ENCODE data around the gene TACR1.

TACR1 gene

DNA sequence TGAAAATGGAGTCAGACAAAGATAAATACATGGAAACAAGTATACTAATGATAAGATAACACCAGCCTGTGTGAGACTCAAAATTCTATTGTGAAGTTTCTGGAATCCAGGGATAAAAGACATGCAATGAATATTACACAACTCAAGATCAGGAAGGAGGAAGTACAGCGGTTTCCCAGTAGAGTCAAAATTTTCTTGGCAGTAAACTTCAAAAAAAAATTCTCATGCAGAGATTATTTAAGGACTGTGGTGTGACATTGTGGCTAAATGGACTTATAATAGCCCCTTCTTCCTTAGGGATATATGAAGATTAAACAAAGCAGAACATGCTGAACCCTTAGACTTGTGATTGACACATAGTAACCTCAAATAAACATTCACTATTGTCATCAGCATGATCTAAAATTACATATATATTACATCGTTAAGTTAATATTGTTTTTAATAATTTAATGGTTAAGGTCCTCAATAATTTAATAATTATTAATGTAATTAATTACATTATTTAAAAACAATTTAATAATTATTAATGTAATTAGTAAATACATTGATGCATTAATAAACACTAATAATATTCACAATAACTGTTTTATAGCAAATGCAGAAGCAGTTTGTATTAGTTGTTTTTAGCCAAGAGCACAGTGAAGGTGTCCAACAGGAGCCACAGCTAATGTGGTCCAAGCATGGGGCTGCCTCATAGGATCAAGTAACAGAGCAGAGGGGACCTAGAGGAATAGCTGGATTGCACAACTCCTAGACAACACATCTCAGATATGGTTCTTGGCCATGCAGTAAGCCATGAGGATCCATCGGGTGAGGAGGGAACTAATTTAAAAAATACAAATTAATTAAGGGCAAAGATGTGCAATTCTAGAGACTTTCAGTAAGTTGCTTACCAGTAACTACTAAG is 163.6 kb downstream of the TACR1 start:
- no peak for DNase-seq (ENCODE audit: extremely low spot score)
- ChIA-PET POLR2A (no interaction called here), CTCF (no interaction called here)
- TF ChIP-seq SP1 (IDR thresholded peaks at IDR 0.05) = no peak
- TF ChIP-seq NFRKB (IDR thresholded peaks at IDR 0.05) = no peak
- no peak for TF ChIP-seq ELF4 (IDR thresholded peaks at IDR 0.05)
- TF ChIP-seq TARDBP (IDR thresholded peaks at IDR 0.05) = no peak
- no peak for TF ChIP-seq FOXA1 (IDR thresholded peaks at IDR 0.05)
- no peak for TF ChIP-seq CTBP1 (IDR thresholded peaks at IDR 0.05; ENCODE audit: borderline replicate concordance)
- TF ChIP-seq LEF1 (IDR thresholded peaks at IDR 0.05; ENCODE audit: borderline replicate concordance) = no peak
- no peak for TF ChIP-seq L3MBTL2 (conservative IDR thresholded peaks at IDR 0.05)
- no peak for TF ChIP-seq HDGF (IDR thresholded peaks at IDR 0.05; ENCODE audit: borderline replicate concordance)
- no peak for TF ChIP-seq FOXK2 (IDR thresholded peaks at IDR 0.05)

DNA sequence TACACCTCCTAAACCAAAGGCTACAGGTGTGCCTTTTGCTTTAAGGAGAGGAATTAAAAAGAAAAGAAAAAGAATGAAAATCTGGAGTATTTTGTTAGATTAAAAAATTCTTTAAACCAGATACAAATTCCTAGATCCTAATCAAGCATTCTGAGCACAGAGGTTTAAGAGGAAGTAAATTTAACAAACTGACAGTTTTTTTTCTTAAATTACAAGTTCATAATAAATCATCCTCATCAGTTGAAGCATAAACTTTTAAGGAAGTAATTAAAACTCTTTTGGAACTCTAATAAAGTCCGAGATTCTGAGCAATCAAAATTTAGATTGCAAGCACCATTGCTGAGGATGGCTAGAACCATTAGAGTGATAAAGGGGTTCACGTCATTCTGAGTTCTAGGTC is 165.8 kb downstream of the TACR1 start:
- ChIA-PET CTCF (no interaction called here), POLR2A (no interaction called here)
- DNase-seq (ENCODE audit: extremely low spot score) = no peak
- TF ChIP-seq L3MBTL2 (conservative IDR thresholded peaks at IDR 0.05) (no peak), SUZ12 (IDR thresholded peaks at IDR 0.05) (no peak), BHLHE40 (IDR thresholded peaks at IDR 0.05; ENCODE audit: borderline replicate concordance) (no peak), FOXA1 (IDR thresholded peaks at IDR 0.05) (no peak), SP1 (IDR thresholded peaks at IDR 0.05) (no peak), LEF1 (IDR thresholded peaks at IDR 0.05; ENCODE audit: borderline replicate concordance) (no peak), FOXM1 (IDR thresholded peaks at IDR 0.05; ENCODE audit: borderline replicate concordance) (no peak), HDGF (IDR thresholded peaks at IDR 0.05; ENCODE audit: borderline replicate concordance) (no peak), ELF4 (IDR thresholded peaks at IDR 0.05) (no peak), FOXK2 (IDR thresholded peaks at IDR 0.05) (no peak), NFRKB (IDR thresholded peaks at IDR 0.05) (no peak), CTBP1 (IDR thresholded peaks at IDR 0.05; ENCODE audit: borderline replicate concordance) (no peak)
- TF ChIP-seq, protein P1, sequence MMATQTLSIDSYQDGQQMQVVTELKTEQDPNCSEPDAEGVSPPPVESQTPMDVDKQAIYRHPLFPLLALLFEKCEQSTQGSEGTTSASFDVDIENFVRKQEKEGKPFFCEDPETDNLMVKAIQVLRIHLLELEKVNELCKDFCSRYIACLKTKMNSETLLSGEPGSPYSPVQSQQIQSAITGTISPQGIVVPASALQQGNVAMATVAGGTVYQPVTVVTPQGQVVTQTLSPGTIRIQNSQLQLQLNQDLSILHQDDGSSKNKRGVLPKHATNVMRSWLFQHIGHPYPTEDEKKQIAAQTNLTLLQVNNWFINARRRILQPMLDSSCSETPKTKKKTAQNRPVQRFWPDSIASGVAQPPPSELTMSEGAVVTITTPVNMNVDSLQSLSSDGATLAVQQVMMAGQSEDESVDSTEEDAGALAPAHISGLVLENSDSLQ (IDR thresholded peaks at IDR 0.05) = no peak

DNA sequence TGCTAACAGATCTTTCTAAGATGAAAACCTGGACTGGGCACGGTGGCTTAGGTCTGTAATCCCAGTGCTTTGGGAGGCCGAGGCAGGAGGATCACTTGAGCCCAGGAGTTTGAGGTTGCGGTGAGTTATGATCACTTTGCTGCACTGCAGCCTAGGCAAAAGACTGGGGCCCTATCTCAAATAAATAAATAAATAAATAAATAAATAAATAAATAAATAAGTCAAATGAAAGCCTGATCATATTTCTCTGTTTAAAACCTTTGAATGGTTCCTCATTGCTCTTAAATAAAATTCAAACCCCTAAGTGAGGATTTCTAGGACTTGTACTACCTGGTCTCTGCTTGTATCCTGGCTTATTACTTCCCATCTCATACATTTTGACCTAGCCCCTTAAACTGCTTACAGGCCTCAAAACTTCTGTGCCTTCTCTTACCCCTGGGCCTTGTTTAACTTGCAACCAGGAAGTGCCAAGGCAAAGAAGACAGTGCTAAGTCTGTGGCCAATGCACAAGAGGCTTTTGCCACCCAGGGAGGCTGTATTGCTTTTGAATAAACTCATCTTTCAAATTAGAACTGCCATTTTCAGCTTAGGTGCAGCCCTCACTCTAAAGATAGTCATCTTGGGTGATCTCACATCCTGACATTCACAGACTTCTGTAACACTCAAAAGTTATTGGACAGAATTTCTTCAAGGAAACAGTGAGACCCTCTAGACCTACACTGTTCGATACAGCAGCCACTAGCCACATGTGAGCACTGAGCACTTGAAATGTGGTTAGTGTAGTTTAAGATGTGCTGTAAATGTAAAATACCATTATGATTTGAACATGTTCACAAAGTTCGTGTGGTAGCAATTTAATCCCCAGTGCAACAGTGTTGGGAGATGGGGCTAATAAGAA is 167.2 kb downstream of the TACR1 start:
- CTCF ChIA-PET = no interaction called here
- TF ChIP-seq LEF1 (IDR thresholded peaks at IDR 0.05; ENCODE audit: borderline replicate concordance) (no peak), NFRKB (IDR thresholded peaks at IDR 0.05) (no peak), L3MBTL2 (conservative IDR thresholded peaks at IDR 0.05) (no peak)
- DNase-seq (ENCODE audit: extremely low spot score) = no peak
- POLR2A ChIA-PET = no interaction called here

DNA sequence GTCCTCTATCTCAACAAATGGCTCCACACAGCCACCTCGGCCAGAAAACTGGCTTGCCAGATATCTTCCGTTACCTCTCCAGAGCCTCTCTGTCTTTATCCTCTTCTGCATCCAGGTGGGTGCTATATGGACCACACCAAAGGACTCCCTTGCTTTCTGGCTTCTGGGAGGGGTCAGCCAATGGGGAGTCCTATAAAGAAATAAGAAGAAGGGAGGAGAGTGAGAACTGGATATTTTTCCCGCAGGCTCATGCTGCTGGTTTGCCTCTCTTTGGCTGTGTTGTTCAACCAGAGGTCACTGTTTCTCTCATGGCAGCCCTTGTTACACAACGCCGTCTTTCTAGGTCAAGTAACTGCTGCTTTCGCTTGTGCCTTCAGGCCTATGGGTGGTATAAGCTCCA is 168.1 kb downstream of the TACR1 start:
- TF ChIP-seq LEF1 (IDR thresholded peaks at IDR 0.05; ENCODE audit: borderline replicate concordance) (no peak), TARDBP (IDR thresholded peaks at IDR 0.05) (no peak)
- DNase-seq (ENCODE audit: extremely low spot score) = no peak
- CTCF ChIA-PET = no interaction called here
- POLR2A ChIA-PET = no interaction called here

DNA sequence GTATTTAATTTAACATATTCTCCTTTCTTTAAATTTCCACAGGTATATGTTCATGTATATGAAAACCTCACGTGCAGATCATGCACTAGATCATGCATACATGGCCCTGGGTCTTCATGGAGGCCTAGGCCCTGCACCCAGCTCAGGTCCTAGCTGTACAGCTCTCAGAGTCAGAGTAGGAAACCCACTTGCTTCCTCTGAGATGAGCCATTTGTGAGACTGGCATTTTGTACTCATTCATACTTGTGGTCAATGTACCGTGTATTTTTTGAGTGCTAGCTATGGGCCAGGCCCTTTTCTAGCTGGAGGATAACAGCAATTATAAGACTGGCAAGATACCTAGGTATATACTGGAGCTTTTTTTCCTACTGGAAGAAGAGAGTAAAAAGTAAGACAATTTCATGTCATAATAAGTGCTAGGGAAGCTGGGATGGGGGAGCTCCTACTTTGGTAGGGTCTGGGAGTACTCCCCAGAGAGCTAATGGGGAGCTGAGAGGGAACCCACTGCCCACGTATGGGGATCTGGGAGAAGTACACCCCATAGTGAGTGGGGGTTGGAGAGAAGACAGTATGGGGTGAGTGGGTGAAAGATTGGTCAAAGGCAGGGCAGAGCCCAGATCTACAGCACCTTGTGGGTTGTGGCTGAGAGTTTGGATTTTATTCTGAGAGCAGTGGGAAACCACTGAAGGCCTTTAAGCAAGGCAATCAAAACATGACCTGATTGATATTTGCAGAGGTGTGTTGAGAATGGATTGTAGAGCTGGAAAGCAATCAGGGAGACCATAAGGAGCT is 168.9 kb downstream of the TACR1 start:
- TF ChIP-seq ARNT (IDR thresholded peaks at IDR 0.05) = no peak
- TF ChIP-seq LEF1 (IDR thresholded peaks at IDR 0.05; ENCODE audit: borderline replicate concordance) = no peak
- TF ChIP-seq FOXA1 (IDR thresholded peaks at IDR 0.05) = no peak
- TF ChIP-seq FOXK2 (IDR thresholded peaks at IDR 0.05) = no peak
- no peak for TF ChIP-seq TARDBP (IDR thresholded peaks at IDR 0.05)
- TF ChIP-seq, protein P1 (IDR thresholded peaks at IDR 0.05) = no peak
- no peak for TF ChIP-seq NFRKB (IDR thresholded peaks at IDR 0.05)
- TF ChIP-seq FOXM1 (IDR thresholded peaks at IDR 0.05; ENCODE audit: borderline replicate concordance) = no peak
- no peak for TF ChIP-seq SP1 (IDR thresholded peaks at IDR 0.05)
- no peak for TF ChIP-seq L3MBTL2 (conservative IDR thresholded peaks at IDR 0.05)
- CTCF ChIA-PET = interaction anchor here (0.6 kb wide), 1 partner anchor 68 kb away, joined by 3 read pairs; no protein-coding TSS in a partner anchor
- POLR2A ChIA-PET = no interaction called here
- no peak for DNase-seq (ENCODE audit: extremely low spot score)

DNA sequence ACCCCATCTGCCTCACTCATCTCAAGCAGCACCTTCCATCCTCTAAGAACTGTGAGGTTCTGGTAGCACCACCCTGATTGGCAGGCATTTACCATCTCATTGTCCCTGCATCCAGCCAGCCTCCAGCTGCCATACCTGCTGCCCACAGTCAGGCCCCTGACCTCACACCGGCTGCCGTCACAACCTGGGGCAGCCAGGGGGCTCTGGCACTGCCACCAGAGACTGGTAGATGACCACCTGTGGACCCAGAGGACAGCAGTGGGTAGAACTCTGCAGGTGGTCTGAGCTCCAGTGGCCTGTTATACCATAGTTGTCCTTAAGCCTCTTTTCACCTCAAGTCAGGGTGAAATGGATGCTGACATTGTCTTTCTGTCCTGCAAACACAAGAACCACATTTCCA is 171.4 kb downstream of the TACR1 start:
- CTCF ChIA-PET = no interaction called here
- DNase-seq (ENCODE audit: extremely low spot score) = no peak
- POLR2A ChIA-PET = no interaction called here
- TF ChIP-seq NFRKB (IDR thresholded peaks at IDR 0.05) = no peak
- no peak for TF ChIP-seq ARNT (IDR thresholded peaks at IDR 0.05)
- TF ChIP-seq HDGF (IDR thresholded peaks at IDR 0.05; ENCODE audit: borderline replicate concordance) = no peak
- no peak for TF ChIP-seq L3MBTL2 (conservative IDR thresholded peaks at IDR 0.05)
- TF ChIP-seq SUZ12 (IDR thresholded peaks at IDR 0.05) = no peak
- no peak for TF ChIP-seq LEF1 (IDR thresholded peaks at IDR 0.05; ENCODE audit: borderline replicate concordance)
- TF ChIP-seq CTBP1 (IDR thresholded peaks at IDR 0.05; ENCODE audit: borderline replicate concordance) = no peak
- no peak for TF ChIP-seq SP1 (IDR thresholded peaks at IDR 0.05)
- TF ChIP-seq FOXK2 (IDR thresholded peaks at IDR 0.05) = no peak
- TF ChIP-seq FOXA1 (IDR thresholded peaks at IDR 0.05) = no peak
- no peak for TF ChIP-seq ELF4 (IDR thresholded peaks at IDR 0.05)
- TF ChIP-seq FOXM1 (IDR thresholded peaks at IDR 0.05; ENCODE audit: borderline replicate concordance) = no peak
- TF ChIP-seq BHLHE40 (IDR thresholded peaks at IDR 0.05; ENCODE audit: borderline replicate concordance) = no peak
- TF ChIP-seq ZNF384 (IDR thresholded peaks at IDR 0.05) = no peak
- no peak for TF ChIP-seq TARDBP (IDR thresholded peaks at IDR 0.05)
- TF ChIP-seq, protein P1 (IDR thresholded peaks at IDR 0.05) = no peak
